Activated CD4-positive, alpha-beta T cell treated with anti-CD3 and anti-CD28 coated beads for 48 hours (primary cell): ENCODE results near the gene RPP21.
"Not testable (repeated sequence)": the region's sequence is repeated elsewhere in the genome, so short reads cannot be mapped to it uniquely, and the experiment has no call there.

Source experiments
- DNase-seq: peaks from one replicate; pipeline ENCODE4 v3.0.0-alpha.2; 2020

RPP21 gene

GRCh38 chr6:30331981-30332380 is 13.0 kb upstream of the RPP21 start:
- DNase-seq, result no peak

- DNase-seq, result no peak
Measured at GRCh38 chr6:30334075-30334783, 10.7 kb upstream of the RPP21 start.

GRCh38 chr6:30340589-30341054 is 4.3 kb upstream of the RPP21 start:
- no peak for DNase-seq

GRCh38 chr6:30341218-30341617 is 3.7 kb upstream of the RPP21 start:
- DNase-seq, result no peak

GRCh38 chr6:30341728-30342127 is 3.2 kb upstream of the RPP21 start:
- DNase-seq, result no peak

GRCh38 chr6:30344191-30344867 is 627 bp upstream of the RPP21 start:
- no peak for DNase-seq

GRCh38 chr6:30345852-30346251 is 896 bp downstream of the RPP21 start:
- DNase-seq, result no peak

GRCh38 chr6:30348957-30349356 is 4.0 kb downstream of the RPP21 start:
- DNase-seq, result no peak

- DNase-seq, result no peak
Measured at GRCh38 chr6:30349421-30350177, 4.6 kb downstream of the RPP21 start.

- DNase-seq, result no peak
Measured at GRCh38 chr6:30350524-30350923, 5.6 kb downstream of the RPP21 start.

- DNase-seq, result no peak
Measured at GRCh38 chr6:30352550-30352949, 7.6 kb downstream of the RPP21 start.

GRCh38 chr6:30355281-30355680 is 10.3 kb downstream of the RPP21 start:
- no peak for DNase-seq

GRCh38 chr6:30356536-30356935 is 11.6 kb downstream of the RPP21 start:
- DNase-seq, result no peak

GRCh38 chr6:30357678-30358540 is 13.0 kb downstream of the RPP21 start:
- DNase-seq, result peak; percentile 62

GRCh38 chr6:30359276-30359675 is 14.3 kb downstream of the RPP21 start:
- DNase-seq, result no peak

GRCh38 chr6:30360139-30360538 is 15.2 kb downstream of the RPP21 start:
- DNase-seq, result no peak

- no peak for DNase-seq
Measured at GRCh38 chr6:30361661-30362060, 16.7 kb downstream of the RPP21 start.

GRCh38 chr6:30363459-30363858 is 18.5 kb downstream of the RPP21 start:
- DNase-seq, result no peak

- DNase-seq, result no peak
Measured at GRCh38 chr6:30364591-30364990, 19.6 kb downstream of the RPP21 start.

- not testable (repeated sequence) for DNase-seq
Measured at GRCh38 chr6:30369280-30369679, 24.3 kb downstream of the RPP21 start.

GRCh38 chr6:30378290-30378937 is 33.5 kb downstream of the RPP21 start:
- DNase-seq, result no peak

- DNase-seq, result no peak
Measured at GRCh38 chr6:30380464-30380863, 35.5 kb downstream of the RPP21 start.
